Chondrocyte (in vitro differentiated cells): ENCODE results near the gene MYO5B. TPM values are rescaled to one million over a fixed set of nuclear protein-coding genes. Genes with fewer than 3 reads are reported as not detected.

Experiments
- DNase-seq: peaks from one replicate; pipeline ENCODE4 v3.0.0; 2021; ENCODE audit warnings: mixed read lengths, low spot score
- H3K27ac Mint-ChIP-seq: one replicate; pipeline ENCODE4 v1.8.0; 2021; ENCODE audit warnings: mild to moderate bottlenecking, moderate library complexity, mixed read lengths; ENCODE audit not compliant: unreplicated experiment
- H3K27me3 Mint-ChIP-seq: 2 replicates; pipeline ENCODE4 v1.8.0; 2021; ENCODE audit warnings: low read depth, mixed read lengths
- H3K36me3 Mint-ChIP-seq: 2 replicates; pipeline ENCODE4 v1.8.0; 2021; ENCODE audit warnings: low read depth, mixed read lengths
- H3K4me1 Mint-ChIP-seq: 2 replicates; pipeline ENCODE4 v1.8.0; 2021; ENCODE audit warnings: low read depth, mild to moderate bottlenecking, mixed read lengths
- H3K4me3 Mint-ChIP-seq: one replicate; pipeline ENCODE4 v1.8.0; 2021; ENCODE audit warnings: mild to moderate bottlenecking, moderate library complexity, mixed read lengths; ENCODE audit not compliant: unreplicated experiment
- H3K9me3 Mint-ChIP-seq: 2 replicates; pipeline ENCODE4 v1.8.0; 2021; ENCODE audit warnings: low read depth, mixed read lengths
- CTCF ChIP-seq: fragments of 200-600 bp; sonication (generic); IDR thresholded peaks from 2 replicates; pipeline ENCODE4 v1.5.0; 2021; ENCODE audit warnings: antibody characterized with exemption, mild to moderate bottlenecking, moderate library complexity
- total RNA-seq: library from RNA; stranded (reverse); gene quantifications from 3 replicates; pipeline ENCODE4 v1.2.1, GENCODE V29; 2021

The MYO5B gene
- total RNA-seq, 1 donor from 2014 or later = 0.97 TPM

- no peaks in the 10 kb centered on the region for H3K36me3 Mint-ChIP-seq
Measured at GRCh38 chr18:50111398-50111797, 83.5 kb downstream of the MYO5B start.

GRCh38 chr18:50107468-50107977 is 87.4 kb downstream of the MYO5B start:
- H3K27ac Mint-ChIP-seq = no peak overlapping the region
- DNase-seq = no peak
- H3K4me1 Mint-ChIP-seq = no peaks in the 10 kb centered on the region
- H3K9me3 Mint-ChIP-seq = no peaks in the 10 kb centered on the region
- no peaks in the 10 kb centered on the region for H3K36me3 Mint-ChIP-seq
- peaks cover 21% of the 10 kb centered on the region for H3K27me3 Mint-ChIP-seq
- no peak for TF ChIP-seq CTCF
- H3K4me3 Mint-ChIP-seq = no peak overlapping the region

More at GRCh38 chr18:50111398-50111797, 83.5 kb downstream of the MYO5B start:
- Mint-ChIP-seq H3K4me1 (no peaks in the 10 kb centered on the region), H3K27me3 (peaks cover 42% of the 10 kb centered on the region), H3K4me3 (no peak overlapping the region), H3K27ac (no peak overlapping the region), H3K9me3 (no peaks in the 10 kb centered on the region)
- peak; percentile 33 for TF ChIP-seq CTCF
- no peak for DNase-seq

- peaks cover 5% of the 10 kb centered on the region for H3K4me1 Mint-ChIP-seq
- H3K27ac Mint-ChIP-seq = no peak overlapping the region
- DNase-seq = no peak
- H3K27me3 Mint-ChIP-seq = peaks cover 8% of the 10 kb centered on the region
- no peak for TF ChIP-seq CTCF
- no peaks in the 10 kb centered on the region for H3K9me3 Mint-ChIP-seq
- H3K36me3 Mint-ChIP-seq = no peaks in the 10 kb centered on the region
- no peak overlapping the region for H3K4me3 Mint-ChIP-seq
Measured at GRCh38 chr18:50105027-50105426, 89.9 kb downstream of the MYO5B start.

- Mint-ChIP-seq H3K4me3 (no peak overlapping the region), H3K4me1 (peaks cover 10% of the 10 kb centered on the region), H3K36me3 (no peaks in the 10 kb centered on the region), H3K27ac (no peak overlapping the region), H3K27me3 (peaks cover 4% of the 10 kb centered on the region), H3K9me3 (no peaks in the 10 kb centered on the region)
- TF ChIP-seq CTCF = no peak
- DNase-seq = no peak
Measured at GRCh38 chr18:50104421-50104820, 90.5 kb downstream of the MYO5B start.

- Mint-ChIP-seq H3K36me3 (no peaks in the 10 kb centered on the region), H3K27ac (peak overlapping the region; percentile 37), H3K4me3 (no peak overlapping the region), H3K4me1 (peaks cover 10% of the 10 kb centered on the region), H3K27me3 (no peaks in the 10 kb centered on the region), H3K9me3 (no peaks in the 10 kb centered on the region)
- no peak for TF ChIP-seq CTCF
- DNase-seq = no peak
Measured at GRCh38 chr18:50099725-50100407, 95.1 kb downstream of the MYO5B start.
